ENCODE measurements around the gene ZNF688.

GRCh38 chr16:30592871-30593270 is 21.4 kb upstream of the ZNF688 start:
- TF ChIP-seq CTCF (IDR thresholded peaks at IDR 0.05; ENCODE audit: low read length): no peak
- TF ChIP-seq EZH2 (optimal IDR thresholded peaks at IDR 0.05; ENCODE audit: low read depth, low read length): no peak

Measured in MM.1S (cell line).